Measurements from ENCODE around the gene IRF5.
"Not testable (repeated sequence)": the region's sequence is repeated elsewhere in the genome, so short reads cannot be mapped to it uniquely, and the experiment has no call there.

Gene IRF5

DNA sequence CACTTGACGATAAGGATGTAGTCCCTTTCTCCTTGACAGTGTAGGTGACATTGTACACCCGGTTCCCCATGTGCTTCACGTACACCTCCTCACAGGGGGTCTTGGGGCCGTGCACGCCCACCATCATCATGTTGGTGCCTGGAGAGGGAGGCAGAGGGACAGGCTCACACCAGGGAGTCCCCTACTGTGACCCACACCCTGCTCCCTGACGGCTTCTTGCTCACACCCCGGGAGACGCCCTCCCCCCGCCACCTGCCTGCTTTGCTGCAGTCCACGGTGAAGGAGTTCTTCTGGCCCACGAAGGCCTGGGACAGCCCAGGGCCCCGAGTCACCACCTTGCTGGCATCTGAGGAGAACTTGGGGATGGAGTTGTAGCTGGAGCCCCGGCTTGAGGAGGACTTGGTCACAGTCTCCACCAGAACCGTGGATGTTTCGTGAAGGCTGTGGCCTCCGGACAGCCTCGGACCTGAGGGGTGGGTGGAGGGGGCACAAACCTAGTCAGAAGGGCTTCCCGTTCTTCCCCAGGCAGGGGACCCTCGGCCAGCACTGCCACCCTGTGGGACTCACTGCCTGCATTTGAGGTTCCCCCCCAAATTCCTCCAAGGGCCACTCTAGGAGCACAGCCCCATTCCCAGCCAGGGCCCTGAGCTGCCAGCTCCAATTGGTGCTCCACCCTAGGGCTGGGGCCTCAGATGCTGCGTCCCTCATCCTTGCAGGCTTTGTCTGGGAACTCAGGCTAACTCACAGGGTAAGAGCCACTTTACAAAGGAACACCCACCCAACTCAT, 24.8 kb upstream of the IRF5 start:
- peaks cover 69% of the 10 kb centered on the region for H3K27me3 Mint-ChIP-seq (ENCODE audit: low read depth)
- not testable (repeated sequence) for H3K27ac Mint-ChIP-seq; DNase-seq (ENCODE audit: low spot score); H3K4me3 Mint-ChIP-seq; H3K9me3 Mint-ChIP-seq; H3K36me3 Mint-ChIP-seq (ENCODE audit: low read depth); H3K4me1 Mint-ChIP-seq (ENCODE audit: low read depth)

- Mint-ChIP-seq H3K36me3 (ENCODE audit: low read depth) (no peaks in the 10 kb centered on the region), H3K9me3 (no peaks in the 10 kb centered on the region), H3K4me1 (ENCODE audit: low read depth) (peaks cover 3% of the 10 kb centered on the region), H3K4me3 (no peak overlapping the region), H3K27me3 (ENCODE audit: low read depth) (peaks cover 68% of the 10 kb centered on the region), H3K27ac (no peak overlapping the region)
- no peak for DNase-seq (ENCODE audit: low spot score)
Observed at GRCh38 chr7:128913870-128914565, 23.7 kb upstream of the IRF5 start.

DNA sequence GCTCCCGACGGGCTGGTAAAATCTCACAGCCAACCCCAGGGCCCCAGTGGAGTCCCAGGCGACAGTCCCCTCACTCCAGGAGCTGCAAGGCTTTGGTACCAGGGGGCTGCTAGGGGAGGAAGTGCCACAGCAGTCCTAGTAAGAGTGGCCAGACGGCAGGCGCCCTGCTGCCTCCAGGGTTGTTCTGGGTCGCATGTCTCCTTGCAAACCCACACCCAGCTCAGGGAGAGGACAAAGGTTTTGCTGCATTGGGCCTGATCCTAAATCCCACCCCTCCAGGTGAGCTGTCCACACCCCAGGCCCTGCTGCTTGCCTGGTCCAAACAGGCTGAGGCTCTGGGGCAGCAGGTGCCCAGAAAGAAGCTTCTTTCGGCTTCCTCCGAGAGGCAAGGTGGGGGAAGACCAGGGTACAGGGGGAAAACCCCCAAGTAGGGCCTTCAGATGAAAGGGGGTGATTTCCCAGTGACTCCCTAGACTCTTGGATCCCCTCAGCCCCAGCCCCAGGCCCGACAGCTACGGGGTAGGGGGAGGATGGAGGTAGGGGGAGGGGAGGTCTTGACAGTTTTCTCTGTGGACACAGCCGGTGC, 23.1 kb upstream of the IRF5 start:
- H3K4me1 Mint-ChIP-seq (ENCODE audit: low read depth), result peaks cover 3% of the 10 kb centered on the region
- H3K27me3 Mint-ChIP-seq (ENCODE audit: low read depth), result peaks cover 67% of the 10 kb centered on the region
- no peak overlapping the region for H3K4me3 Mint-ChIP-seq
- no peaks in the 10 kb centered on the region for H3K36me3 Mint-ChIP-seq (ENCODE audit: low read depth)
- DNase-seq (ENCODE audit: low spot score), result no peak
- no peaks in the 10 kb centered on the region for H3K9me3 Mint-ChIP-seq
- H3K27ac Mint-ChIP-seq, result no peak overlapping the region

DNA sequence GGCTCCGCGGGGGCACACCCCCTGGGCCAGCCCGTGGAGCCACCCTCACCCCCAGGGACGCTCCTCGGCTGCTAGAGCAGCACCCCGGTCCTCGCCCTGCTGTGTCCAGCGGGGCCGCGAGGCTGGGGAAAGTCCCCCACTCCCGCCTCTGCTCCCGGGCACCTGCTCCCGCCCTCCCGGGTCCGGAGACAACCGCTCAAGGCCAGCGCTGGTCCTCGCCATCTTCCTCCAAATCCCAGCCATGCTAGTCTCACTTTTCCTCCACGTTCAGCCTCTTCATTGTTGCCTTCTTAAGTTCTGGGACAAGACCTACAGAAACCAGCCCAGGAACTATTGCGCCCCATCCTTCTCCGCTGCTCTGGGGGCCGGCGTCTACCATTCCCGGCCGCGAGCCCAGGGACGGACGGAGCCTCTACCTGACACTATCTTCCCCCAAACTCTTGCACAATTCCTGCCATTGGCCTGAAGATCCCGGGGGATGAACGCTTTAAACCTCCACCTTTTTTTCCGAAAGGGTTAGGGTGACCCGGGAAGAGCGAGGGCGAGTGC, 22.4 kb upstream of the IRF5 start:
- DNase-seq (ENCODE audit: low spot score), result no peak
- Mint-ChIP-seq H3K27ac (no peak overlapping the region), H3K36me3 (ENCODE audit: low read depth) (no peaks in the 10 kb centered on the region), H3K27me3 (ENCODE audit: low read depth) (peaks cover 66% of the 10 kb centered on the region), H3K9me3 (no peaks in the 10 kb centered on the region), H3K4me1 (ENCODE audit: low read depth) (peaks cover 3% of the 10 kb centered on the region), H3K4me3 (peak overlapping the region; percentile 33)

GRCh38 chr7:128915841-128916642, 21.7 kb upstream of the IRF5 start:
- Mint-ChIP-seq H3K27ac (no peak overlapping the region), H3K27me3 (ENCODE audit: low read depth) (peaks cover 69% of the 10 kb centered on the region), H3K4me1 (ENCODE audit: low read depth) (peaks cover 3% of the 10 kb centered on the region), H3K4me3 (no peak overlapping the region), H3K9me3 (no peaks in the 10 kb centered on the region), H3K36me3 (ENCODE audit: low read depth) (no peaks in the 10 kb centered on the region)
- no peak for DNase-seq (ENCODE audit: low spot score)

GRCh38 chr7:128916643-128916915, 21.1 kb upstream of the IRF5 start:
- Mint-ChIP-seq H3K27me3 (ENCODE audit: low read depth) (peaks cover 65% of the 10 kb centered on the region), H3K27ac (no peak overlapping the region), H3K4me3 (no peak overlapping the region), H3K4me1 (ENCODE audit: low read depth) (peaks cover 3% of the 10 kb centered on the region), H3K9me3 (no peaks in the 10 kb centered on the region), H3K36me3 (ENCODE audit: low read depth) (no peaks in the 10 kb centered on the region)
- no peak for DNase-seq (ENCODE audit: low spot score)

DNA sequence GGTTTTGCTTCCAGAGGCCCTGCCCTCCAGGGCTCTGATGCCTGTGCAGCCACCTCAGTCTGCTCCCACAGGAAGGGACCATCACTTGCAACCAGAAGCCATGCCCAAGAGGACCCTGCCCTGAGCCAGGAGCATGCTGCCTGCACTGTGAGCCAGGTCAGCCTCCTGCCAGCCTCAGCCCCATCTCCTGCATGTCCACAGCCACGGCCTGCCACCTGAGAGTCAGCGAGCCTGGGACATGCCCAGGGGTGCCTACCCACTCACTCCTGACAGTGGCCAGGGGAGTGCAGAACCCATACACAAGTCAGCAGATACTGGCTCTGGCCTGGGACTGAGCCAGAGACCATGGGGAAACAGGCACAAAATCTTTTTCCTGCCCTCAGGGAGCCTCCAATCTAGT, 20.6 kb upstream of the IRF5 start:
- Mint-ChIP-seq H3K27me3 (ENCODE audit: low read depth) (peaks cover 62% of the 10 kb centered on the region), H3K27ac (no peak overlapping the region), H3K4me3 (no peak overlapping the region), H3K9me3 (no peaks in the 10 kb centered on the region), H3K36me3 (ENCODE audit: low read depth) (no peaks in the 10 kb centered on the region), H3K4me1 (ENCODE audit: low read depth) (peaks cover 3% of the 10 kb centered on the region)
- no peak for DNase-seq (ENCODE audit: low spot score)

- Mint-ChIP-seq H3K4me3 (no peak overlapping the region), H3K27me3 (ENCODE audit: low read depth) (peaks cover 61% of the 10 kb centered on the region)
Observed at GRCh38 chr7:128918016-128918665, 19.6 kb upstream of the IRF5 start.

DNA sequence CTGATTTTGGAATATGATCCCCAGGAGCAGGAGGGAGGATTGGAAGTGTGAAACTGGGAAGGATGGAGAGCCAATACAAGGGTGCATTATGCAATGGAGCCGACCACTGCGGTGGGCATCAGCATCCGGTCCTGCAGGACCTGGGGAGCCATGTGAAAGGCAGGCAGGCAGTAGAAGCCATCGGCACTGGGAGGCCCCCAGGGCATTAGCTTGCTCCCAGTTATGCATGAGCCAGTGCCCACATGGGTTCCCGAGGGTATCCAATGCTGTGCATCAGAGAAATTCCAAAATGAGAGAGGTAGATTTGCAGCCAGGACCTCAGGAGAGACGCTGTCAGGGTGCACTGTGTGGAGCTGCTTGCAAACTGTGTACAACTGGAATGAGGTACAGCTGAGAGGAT, 18.5 kb upstream of the IRF5 start:
- Mint-ChIP-seq H3K9me3 (no peaks in the 10 kb centered on the region), H3K27me3 (ENCODE audit: low read depth) (peaks cover 62% of the 10 kb centered on the region), H3K36me3 (ENCODE audit: low read depth) (no peaks in the 10 kb centered on the region)

More at GRCh38 chr7:128918016-128918665, 19.6 kb upstream of the IRF5 start:
- no peak for DNase-seq (ENCODE audit: low spot score)
- no peaks in the 10 kb centered on the region for H3K36me3 Mint-ChIP-seq (ENCODE audit: low read depth)
- H3K9me3 Mint-ChIP-seq, result no peaks in the 10 kb centered on the region
- H3K27ac Mint-ChIP-seq, result no peak overlapping the region
- H3K4me1 Mint-ChIP-seq (ENCODE audit: low read depth), result peaks cover 3% of the 10 kb centered on the region

DNA sequence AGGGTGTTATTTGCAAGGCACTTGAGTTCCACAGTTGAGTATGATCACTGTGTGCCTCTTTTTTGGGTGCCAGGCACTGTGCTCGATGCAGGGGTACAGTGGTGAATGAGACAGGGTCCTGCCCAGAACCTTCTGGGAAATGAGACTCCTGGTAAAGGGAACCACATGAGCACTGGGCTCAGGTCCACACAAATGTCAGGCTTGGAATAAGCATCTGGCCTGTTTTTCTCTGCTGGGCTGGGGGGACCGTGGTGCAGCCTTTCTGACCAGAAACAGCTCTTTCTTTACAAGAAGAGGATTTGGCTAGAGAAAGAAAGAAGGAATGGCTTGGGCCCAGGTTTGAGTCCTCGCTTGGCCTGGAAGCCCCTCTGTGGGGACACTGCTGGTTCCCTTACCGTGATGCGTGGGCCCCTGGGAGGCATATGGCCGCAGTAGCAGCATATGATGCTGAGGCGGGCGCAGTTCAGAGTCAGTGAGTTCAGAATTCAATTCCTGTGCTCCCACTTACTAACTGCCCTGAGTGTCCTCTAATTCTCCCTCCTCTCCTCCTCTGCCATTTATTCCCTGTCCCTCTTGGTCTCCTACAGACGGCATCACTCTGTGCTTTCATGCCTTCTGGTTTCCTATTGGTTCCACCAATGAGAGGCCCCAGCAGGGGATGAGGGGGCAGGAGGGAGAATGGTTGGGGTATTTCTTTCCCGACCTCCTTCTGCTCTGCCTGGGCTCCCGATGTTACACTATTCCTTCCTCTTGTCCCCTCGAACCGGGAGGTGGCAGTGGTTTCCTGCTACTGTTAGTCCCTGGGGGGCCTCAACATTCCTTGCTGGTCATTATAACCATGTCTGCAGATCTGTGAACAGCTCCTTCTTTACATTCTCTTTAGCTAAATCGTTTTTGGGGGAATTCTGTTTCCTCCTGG, 17.6 kb upstream of the IRF5 start:
- Mint-ChIP-seq H3K27ac (no peak overlapping the region), H3K36me3 (ENCODE audit: low read depth) (no peaks in the 10 kb centered on the region), H3K4me3 (no peak overlapping the region), H3K9me3 (no peaks in the 10 kb centered on the region), H3K27me3 (ENCODE audit: low read depth) (peaks cover 62% of the 10 kb centered on the region), H3K4me1 (ENCODE audit: low read depth) (peaks cover 3% of the 10 kb centered on the region)
- no peak for DNase-seq (ENCODE audit: low spot score)

More for the DNA sequence above, 18.5 kb upstream of the IRF5 start:
- no peak overlapping the region for H3K4me3 Mint-ChIP-seq
- peaks cover 3% of the 10 kb centered on the region for H3K4me1 Mint-ChIP-seq (ENCODE audit: low read depth)
- no peak for DNase-seq (ENCODE audit: low spot score)
- H3K27ac Mint-ChIP-seq, result no peak overlapping the region

DNA sequence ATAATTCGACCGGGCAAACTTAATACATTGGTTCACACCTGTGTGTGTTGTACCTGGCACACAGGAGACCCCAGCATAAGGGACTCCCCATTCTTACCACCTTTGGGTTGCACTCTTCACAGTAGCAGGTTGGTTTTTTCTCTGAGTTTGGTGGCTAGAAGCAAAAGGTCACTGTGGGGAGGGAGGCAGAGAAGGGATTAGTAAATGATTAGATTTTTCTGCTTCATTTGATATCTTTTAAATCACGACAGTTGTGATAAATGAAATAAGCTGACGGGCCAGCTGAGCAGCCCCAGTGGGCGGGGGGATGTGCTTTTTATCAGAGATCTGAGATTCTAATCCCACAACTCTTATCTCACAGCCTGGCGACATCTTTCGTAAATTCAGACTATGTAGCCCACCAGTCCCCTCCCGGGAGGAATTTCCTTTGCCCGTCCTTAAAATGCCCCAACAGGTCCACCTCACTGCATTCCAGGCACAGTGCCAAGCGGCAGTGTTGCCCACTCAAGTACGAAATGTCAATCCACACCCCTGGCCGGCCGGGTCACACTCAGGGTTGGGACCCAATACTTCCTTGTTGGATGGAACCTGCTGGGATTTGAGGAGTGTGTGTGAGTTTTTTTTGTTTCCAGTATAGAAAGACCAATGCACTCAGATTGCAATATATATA, 16.7 kb upstream of the IRF5 start:
- DNase-seq (ENCODE audit: low spot score), result no peak
- Mint-ChIP-seq H3K27ac (no peak overlapping the region), H3K27me3 (ENCODE audit: low read depth) (peaks cover 60% of the 10 kb centered on the region), H3K36me3 (ENCODE audit: low read depth) (no peaks in the 10 kb centered on the region), H3K4me3 (no peak overlapping the region), H3K4me1 (ENCODE audit: low read depth) (no peaks in the 10 kb centered on the region), H3K9me3 (no peaks in the 10 kb centered on the region)

DNA sequence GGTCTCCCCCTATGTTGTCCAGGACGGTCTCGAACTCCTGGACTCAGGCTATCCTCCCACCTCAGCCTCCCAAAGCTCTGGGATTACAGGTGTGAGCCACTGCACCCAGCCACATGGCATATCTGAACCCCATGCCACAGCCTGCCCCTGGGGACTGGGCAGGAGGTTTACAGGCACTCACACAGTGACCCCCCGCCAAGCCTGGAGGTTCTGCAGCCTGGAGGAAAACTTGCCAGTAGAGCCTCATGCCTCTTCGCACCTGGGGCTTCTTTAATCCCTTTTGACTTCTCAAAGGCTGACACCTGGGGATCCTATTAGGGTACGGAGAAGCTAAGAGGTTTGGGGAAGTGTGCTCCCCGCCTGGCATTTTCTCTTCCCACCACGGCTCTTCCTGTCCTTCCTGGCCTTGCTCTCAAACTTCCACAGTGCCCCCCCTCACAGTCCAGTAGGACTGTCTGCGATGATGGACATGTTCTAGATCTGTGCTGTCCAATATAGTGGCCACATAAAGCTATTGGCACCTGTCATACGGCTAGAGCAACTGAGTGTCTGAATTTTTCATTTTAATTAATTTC, 15.8 kb upstream of the IRF5 start:
- no peaks in the 10 kb centered on the region for H3K9me3 Mint-ChIP-seq

More for the DNA sequence above, 15.8 kb upstream of the IRF5 start:
- Mint-ChIP-seq H3K27ac (no peak overlapping the region), H3K4me1 (ENCODE audit: low read depth) (no peaks in the 10 kb centered on the region), H3K36me3 (ENCODE audit: low read depth) (no peaks in the 10 kb centered on the region), H3K4me3 (no peak overlapping the region), H3K27me3 (ENCODE audit: low read depth) (peaks cover 55% of the 10 kb centered on the region)
- no peak for DNase-seq (ENCODE audit: low spot score)
